Kidney epithelial cell (primary cell): ENCODE results near the gene GORASP1. TPM values are rescaled to one million over a fixed set of nuclear protein-coding genes. Genes with fewer than 3 reads are reported as not detected.

ENCODE experiments used
- DNase-seq: peaks from one replicate; pipeline ENCODE4 v3.0.0-alpha.2; 2010; ENCODE audit warnings: low read depth
- H3K27me3 ChIP-seq: 2 replicates; pipeline ENCODE4 v1.6.0; 2011; ENCODE audit warnings: low read length; ENCODE audit not compliant: control insufficient read depth, insufficient read depth
- H3K36me3 ChIP-seq: 2 replicates; pipeline ENCODE4 v1.5.1; 2011; ENCODE audit warnings: low read length; ENCODE audit not compliant: control insufficient read depth, insufficient read depth
- H3K4me3 ChIP-seq: 2 replicates; pipeline ENCODE4 v1.5.1; 2011; ENCODE audit warnings: low read depth, mild to moderate bottlenecking, control low read depth, low read length
- CTCF ChIP-seq: IDR thresholded peaks from 2 replicates; pipeline ENCODE4 v1.5.1; 2011; ENCODE audit warnings: mild to moderate bottlenecking, moderate library complexity, low read length, control low read depth, inconsistent platforms; ENCODE audit not compliant: insufficient read depth, poor library complexity, severe bottlenecking
- total RNA-seq: library from RNA; depleted of rRNA; stranded (reverse); fragments of >200 nt; gene quantifications from 2 replicates; pipeline ENCODE4 v1.2.3, GENCODE V29; 2015

Gene GORASP1
- total RNA-seq, 1 donor from 2014 or later = 34.8 TPM

DNA sequence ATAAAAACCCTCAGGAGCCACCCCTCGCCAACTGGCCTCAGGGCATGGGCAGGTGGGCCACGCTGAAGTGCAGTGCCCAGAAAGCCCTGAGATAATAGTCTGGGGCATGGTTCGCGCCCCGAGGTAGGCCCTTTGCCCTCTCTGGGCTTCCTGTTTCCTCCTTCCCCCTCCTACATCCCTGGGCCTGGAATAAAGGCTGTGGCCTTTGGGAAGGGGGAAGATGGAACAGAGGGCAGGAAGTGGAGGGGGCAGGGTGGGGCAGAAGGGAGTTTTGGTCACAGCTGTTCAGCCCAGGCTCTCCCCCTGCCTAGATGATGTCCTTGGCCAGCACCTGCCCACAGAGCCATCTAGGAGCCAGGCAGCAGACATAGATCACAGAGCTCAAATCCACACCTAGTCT, 34.6 kb upstream of the GORASP1 start:
- TF ChIP-seq CTCF = no peak
- no peaks in the 10 kb centered on the region for H3K27me3 ChIP-seq
- H3K4me3 ChIP-seq = no peak overlapping the region
- peaks cover 7% of the 10 kb centered on the region for H3K36me3 ChIP-seq
- DNase-seq = no peak

GRCh38 chr3:39141171-39141995, 34.0 kb upstream of the GORASP1 start:
- DNase-seq = no peak
- peaks cover 7% of the 10 kb centered on the region for H3K36me3 ChIP-seq
- no peak overlapping the region for H3K4me3 ChIP-seq

GRCh38 chr3:39140341-39140971, 33.0 kb upstream of the GORASP1 start:
- H3K27me3 ChIP-seq = no peaks in the 10 kb centered on the region
- DNase-seq = no peak
- H3K4me3 ChIP-seq = no peak overlapping the region
- peaks cover 7% of the 10 kb centered on the region for H3K36me3 ChIP-seq
- no peak for TF ChIP-seq CTCF

More at GRCh38 chr3:39141171-39141995, 34.0 kb upstream of the GORASP1 start:
- TF ChIP-seq CTCF = no peak
- H3K27me3 ChIP-seq = no peaks in the 10 kb centered on the region

DNA sequence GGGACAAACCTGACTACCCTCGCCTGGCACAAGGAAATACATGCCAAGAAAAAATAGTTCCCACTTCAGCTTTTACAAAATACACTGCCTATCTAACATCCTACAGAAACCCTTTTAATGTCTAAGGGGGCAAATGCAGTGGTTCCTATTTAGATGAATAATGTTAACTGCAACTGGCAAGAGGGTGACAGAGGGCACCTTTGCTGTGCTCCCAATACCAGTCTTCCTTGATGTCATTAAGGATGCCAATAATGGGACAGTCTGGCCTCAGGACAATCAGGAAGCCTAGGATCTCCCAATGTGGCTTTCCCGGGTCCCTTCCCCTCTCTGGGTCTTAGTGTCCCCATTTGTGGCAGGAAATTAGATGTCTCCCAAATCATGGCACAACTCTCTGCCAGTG, 32.0 kb upstream of the GORASP1 start:
- no peak for TF ChIP-seq CTCF

GRCh38 chr3:39138804-39139415, 31.5 kb upstream of the GORASP1 start:
- no peak overlapping the region for H3K4me3 ChIP-seq
- DNase-seq = no peak
- H3K27me3 ChIP-seq = no peaks in the 10 kb centered on the region
- no peak for TF ChIP-seq CTCF
- H3K36me3 ChIP-seq = peaks cover 4% of the 10 kb centered on the region

More for the DNA sequence above, 32.0 kb upstream of the GORASP1 start:
- H3K27me3 ChIP-seq = no peaks in the 10 kb centered on the region
- DNase-seq = no peak
- H3K4me3 ChIP-seq = no peak overlapping the region
- peaks cover 6% of the 10 kb centered on the region for H3K36me3 ChIP-seq
